Endothelial cell of umbilical vein (primary cell): ENCODE results near the gene KRT77. TPM values are rescaled to one million over a fixed set of nuclear protein-coding genes. Genes with fewer than 3 reads are reported as not detected.

Source experiments
- BruUV-seq: library from RNA; stranded (reverse); fragments of 400-500 nt; replicated peaks from 2 replicates; lab custom pipeline; 2021; lab: Mats Ljungman, UMichigan
- CTCF ChIA-PET: fragments of 300-600, 350-600 bp; sonication (Branson Sonifier 250); formaldehyde crosslinking; loops from one replicate; lab custom pipeline; 2021; ENCODE audit warnings: antibody characterized with exemption, inconsistent platforms; lab: Charles Lee
- POLR2A ChIA-PET: fragments of 300-600, 350-600 bp; sonication (Branson Sonifier 250); formaldehyde crosslinking; loops from one replicate; lab custom pipeline; 2021; ENCODE audit warnings: antibody characterized with exemption, inconsistent platforms; lab: Charles Lee
- DNase-seq: peaks from one replicate; pipeline ENCODE4 v3.0.0-alpha.2; 2011; ENCODE audit warnings: low read depth, low spot score
- FAIRE-seq: peaks from 2 replicates; lab custom pipeline; 2011; peaks lifted over from hg19 to GRCh38; lab: Jason Lieb, UNC
- H2AFZ ChIP-seq: 2 replicates; pipeline ENCODE4 v1.6.0; 2012; ENCODE audit warnings: low read depth, low read length, control low read depth, inconsistent platforms
- H3K27ac ChIP-seq: 2 replicates; pipeline ENCODE4 v1.5.1; 2011; ENCODE audit warnings: low read depth, mild to moderate bottlenecking, control low read depth, low read length, moderate library complexity; ENCODE audit not compliant: insufficient read depth
- H3K27me3 ChIP-seq, 2 experiments: 2 replicates each; pipeline versions ENCODE4 v1.6.0 to v1.6.1; 2011; ENCODE audit warnings: low read length in 2 of 2, mixed read lengths in 1 of 2; ENCODE audit not compliant: control insufficient read depth in 2 of 2, insufficient read depth in 2 of 2
- H3K36me3 ChIP-seq, 2 experiments: 2 replicates in 1 of 2; 3 replicates in 1 of 2; pipeline ENCODE4 v1.5.1; 2011; ENCODE audit warnings: low read length in 2 of 2, mild to moderate bottlenecking in 1 of 2, moderate library complexity in 1 of 2; ENCODE audit not compliant: control insufficient read depth in 2 of 2, insufficient read depth in 2 of 2; ENCODE audit errors: extremely low read depth in 1 of 2
- H3K4me1 ChIP-seq: 3 replicates; pipeline ENCODE4 v1.5.1; 2011; ENCODE audit warnings: mild to moderate bottlenecking, low read length; ENCODE audit not compliant: control insufficient read depth, insufficient read depth; ENCODE audit errors: extremely low read depth
- H3K4me2 ChIP-seq: 2 replicates; pipeline ENCODE4 v1.6.1; 2011; ENCODE audit warnings: low read length, control low read depth, mixed read lengths; ENCODE audit not compliant: insufficient read depth
- H3K4me3 ChIP-seq, 3 experiments: fragments of 200-600 bp in 1 of 3; sonication (generic), shearing (Covaris generic) in 1 of 3; replicated peaks in 1 of 3; 2 replicates each; pipeline ENCODE4 v1.5.1; 2011 to 2016; ENCODE audit warnings: control low read depth in 3 of 3, low read length in 3 of 3, mild to moderate bottlenecking in 2 of 3, inconsistent platforms in 1 of 3, low read depth in 1 of 3, moderate library complexity in 1 of 3; ENCODE audit not compliant: insufficient read depth in 1 of 3
- H3K79me2 ChIP-seq: 2 replicates; pipeline ENCODE4 v1.6.0; 2012; ENCODE audit warnings: low read length, inconsistent platforms; ENCODE audit not compliant: control insufficient read depth, insufficient read depth
- H3K9ac ChIP-seq: replicated peaks from 2 replicates; pipeline ENCODE3; 2011; ENCODE audit warnings: low read length, control low read depth; ENCODE audit not compliant: insufficient read depth; ENCODE audit errors: extremely low read depth
- H3K9me1 ChIP-seq: replicated peaks from 3 replicates; pipeline ENCODE4 v1.6.0; 2011; ENCODE audit warnings: mild to moderate bottlenecking, low read length; ENCODE audit not compliant: control insufficient read depth, insufficient read depth; ENCODE audit errors: extremely low read depth
- H3K9me3 ChIP-seq: replicated peaks from 2 replicates; pipeline ENCODE4 v1.5.1; 2012; ENCODE audit warnings: low read length, inconsistent platforms; ENCODE audit not compliant: control insufficient read depth, insufficient read depth
- H4K20me1 ChIP-seq: replicated peaks from 2 replicates; pipeline ENCODE3; 2011; ENCODE audit warnings: mild to moderate bottlenecking, low read length; ENCODE audit not compliant: control insufficient read depth, insufficient read depth; ENCODE audit errors: extremely low read depth
- CTCF ChIP-seq, 2 donors: IDR thresholded peaks; 1 replicate in 1 of 2; 2 replicates in 1 of 2; pipeline ENCODE4 v1.5.1; 2011; ENCODE audit warnings: low read length in 2 of 2, mild to moderate bottlenecking in 2 of 2, moderate library complexity in 2 of 2, control low read depth in 1 of 2, inconsistent platforms in 1 of 2, low read depth in 1 of 2; ENCODE audit not compliant: insufficient read depth in 1 of 2; ENCODE audit errors: extremely low read depth in 1 of 2
- EZH2 ChIP-seq: IDR thresholded peaks from 2 replicates; pipeline ENCODE4 v1.6.1; 2012; ENCODE audit warnings: borderline replicate concordance, low read depth, mild to moderate bottlenecking, moderate library complexity, low read length, inconsistent platforms; ENCODE audit not compliant: severe bottlenecking
- FOS ChIP-seq: IDR thresholded peaks from 2 replicates; pipeline ENCODE4 v1.6.1; 2011; ENCODE audit warnings: mild to moderate bottlenecking, low read length, moderate library complexity, borderline replicate concordance; ENCODE audit not compliant: insufficient read depth
- GATA2 ChIP-seq: IDR thresholded peaks from 2 replicates; pipeline ENCODE4 v1.7.0; 2011; ENCODE audit warnings: low read depth, mild to moderate bottlenecking, moderate library complexity, mixed read lengths, low read length; ENCODE audit not compliant: insufficient read length, insufficient read depth
- JUN ChIP-seq: IDR thresholded peaks from 2 replicates; pipeline ENCODE4 v1.6.1; 2011; ENCODE audit warnings: borderline replicate concordance, low read depth; ENCODE audit not compliant: insufficient read length, insufficient read depth
- MYC ChIP-seq: IDR thresholded peaks from one replicate; pipeline ENCODE4 v1.6.1; 2011; ENCODE audit warnings: mild to moderate bottlenecking, low read depth, low read length
- POLR2A ChIP-seq: IDR thresholded peaks from 2 replicates; pipeline ENCODE4 v1.6.1; 2012; ENCODE audit warnings: low read depth, mild to moderate bottlenecking, control low read depth, low read length
- POLR2AphosphoS5 ChIP-seq: IDR thresholded peaks from 2 replicates; pipeline ENCODE4 v1.6.1; 2012; ENCODE audit warnings: low read depth, mild to moderate bottlenecking, control low read depth, low read length, moderate library complexity; ENCODE audit not compliant: insufficient read depth
- dilution Hi-C: fragments of 300-500 bp; cut with MboI; formaldehyde crosslinking; loops from one replicate; pipeline ENCODE4 v1.15.0; 2019; ENCODE audit warnings: low sequenced_read_pairs; ENCODE audit not compliant: extremely low pct_ligation_motif_present
- intact Hi-C: fragments of 100-400 bp; cut with micrococcal nuclease; formaldehyde crosslinking; loops from one replicate; pipeline ENCODE4 v1.10.0; 2022
- polyA plus RNA-seq, 4 experiments: library from polyadenylated mRNA; depleted of rRNA in 3 of 4; stranded (reverse) in 3 of 4; unstranded in 1 of 4; fragments of >200 nt; gene quantifications; 2 replicates each; pipeline versions ENCODE4 v1.2.1 to v1.2.3, GENCODE V29; 2011 to 2012; ENCODE audit warnings: missing spikeins in 1 of 4
- total RNA-seq: library from RNA; stranded (reverse); gene quantifications from 2 replicates; pipeline ENCODE4 v1.2.3, GENCODE V29; 2021
- TF ChIP-seq, protein P1 (sequence below): IDR thresholded peaks from 2 replicates; pipeline ENCODE4 v1.6.1; 2011; ENCODE audit not compliant: insufficient read depth, insufficient read length

Gene KRT77
- total and polyA plus RNA-seq, 2 donors (not counting 3 experiments of a cell fraction or from before 2014, with no cell fraction given): not detected

DNA sequence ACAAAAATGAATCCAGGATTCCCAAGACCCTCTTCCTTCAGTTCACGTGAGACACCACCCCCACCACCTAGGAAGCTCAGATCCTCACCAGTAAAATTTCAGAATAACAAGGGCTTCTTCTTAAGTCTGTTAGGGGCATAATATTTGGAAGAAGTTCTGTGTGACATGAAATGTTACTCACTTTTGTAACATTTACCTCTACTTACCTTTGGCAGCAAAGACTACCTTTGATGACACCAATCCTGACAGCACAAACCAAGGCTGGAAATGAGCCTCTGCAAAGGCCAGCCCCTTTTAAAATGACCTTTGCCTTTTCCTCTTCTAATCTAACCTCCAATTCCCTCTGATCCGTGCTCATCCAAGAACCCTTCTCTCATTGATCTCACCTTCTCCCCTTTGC is 19.4 kb upstream of the KRT77 start:
- no peaks in the 10 kb centered on the region for H3K36me3 ChIP-seq
- H3K4me1 ChIP-seq: no peaks in the 10 kb centered on the region
- no peaks in the 10 kb centered on the region for H3K9me3 ChIP-seq
- no peaks in the 10 kb centered on the region for H4K20me1 ChIP-seq
- BruUV-seq: no TSS peak
- H3K4me2 ChIP-seq: no peak overlapping the region
- H3K27me3 ChIP-seq: no peaks in the 10 kb centered on the region
- DNase-seq (no peak), FAIRE-seq (no peak)
- H3K9me1 ChIP-seq: no peaks in the 10 kb centered on the region
- no peak overlapping the region for H3K27ac ChIP-seq
- H2AFZ ChIP-seq: no peak overlapping the region
- TF ChIP-seq MYC (no peak), FOS (no peak)
- CTCF ChIA-PET: interaction anchor here (2.0 kb wide), 1 partner anchor 15 kb away, joined by 8 read pairs; no protein-coding TSS in a partner anchor
- intact Hi-C loops (no loop called here), dilution Hi-C loops (no loop called here)
- POLR2A ChIA-PET: no interaction called here
- no peak overlapping the region for H3K4me3 ChIP-seq
- no peak overlapping the region for H3K9ac ChIP-seq
- no peaks in the 10 kb centered on the region for H3K79me2 ChIP-seq

DNA sequence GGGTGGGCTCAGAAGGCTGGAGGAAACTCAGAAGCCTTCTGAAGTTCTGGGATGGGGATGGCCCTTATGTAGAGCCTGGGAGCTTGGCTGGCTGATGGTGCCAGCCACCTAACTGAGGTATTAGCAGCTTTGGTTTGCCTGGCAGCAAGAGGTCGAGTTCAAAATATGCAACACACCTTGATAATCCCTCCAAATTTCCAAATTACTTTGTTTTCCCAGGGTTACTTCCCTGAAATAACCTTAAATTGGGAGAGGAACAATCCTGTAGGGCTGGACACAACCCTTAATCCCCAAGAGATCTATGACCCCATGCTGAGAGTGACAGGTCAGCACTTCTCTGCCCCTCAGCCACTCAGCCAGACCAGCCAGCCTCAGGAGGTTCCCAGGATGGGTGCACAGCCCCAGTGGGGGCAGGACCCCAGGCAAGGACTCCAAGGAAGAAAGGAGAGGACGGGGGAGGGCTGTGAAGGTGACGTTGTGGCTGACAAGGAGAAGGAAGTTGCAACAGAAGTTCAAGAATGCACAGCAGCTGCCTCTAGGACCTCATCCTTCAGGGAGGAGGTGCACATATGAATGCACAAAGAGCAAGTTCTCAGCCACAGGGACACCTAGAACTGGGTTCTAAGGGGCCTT is 18.6 kb upstream of the KRT77 start:
- FAIRE-seq: no peak
- ChIA-PET CTCF (interaction anchor here (2.0 kb wide), 1 partner anchor 14 kb away, joined by 8 read pairs; no protein-coding TSS in a partner anchor), POLR2A (no interaction called here)
- no peak overlapping the region for H3K27ac ChIP-seq
- no peaks in the 10 kb centered on the region for H3K9me1 ChIP-seq
- no TSS peak for BruUV-seq
- no peaks in the 10 kb centered on the region for H4K20me1 ChIP-seq
- no peak overlapping the region for H2AFZ ChIP-seq
- no peaks in the 10 kb centered on the region for H3K4me1 ChIP-seq
- H3K27me3 ChIP-seq: no peaks in the 10 kb centered on the region
- TF ChIP-seq EZH2 (no peak), FOS (no peak), POLR2AphosphoS5 (no peak), POLR2A (no peak), CTCF (IDR thresholded peaks at IDR 0.05; ENCODE audit: extremely low read depth in 1 of 2, insufficient read depth in 1 of 2, low read depth in 1 of 2, low read length in 2 of 2) (no peak), JUN (no peak), GATA2 (no peak), MYC (no peak)
- TF ChIP-seq, protein P1, sequence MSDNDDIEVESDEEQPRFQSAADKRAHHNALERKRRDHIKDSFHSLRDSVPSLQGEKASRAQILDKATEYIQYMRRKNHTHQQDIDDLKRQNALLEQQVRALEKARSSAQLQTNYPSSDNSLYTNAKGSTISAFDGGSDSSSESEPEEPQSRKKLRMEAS: no peak
- no peaks in the 10 kb centered on the region for H3K36me3 ChIP-seq
- H3K4me3 ChIP-seq: no peak overlapping the region
- no peak overlapping the region for H3K4me2 ChIP-seq
- DNase-seq: no peak
- intact Hi-C loops: no loop called here
- H3K79me2 ChIP-seq: no peaks in the 10 kb centered on the region
- H3K9me3 ChIP-seq: no peaks in the 10 kb centered on the region
- no peak overlapping the region for H3K9ac ChIP-seq
- dilution Hi-C loops: no loop called here
